Large intestine (tissue), 3 donors: ENCODE data around the gene PPP1CC. TPM values are rescaled to one million over a fixed set of nuclear protein-coding genes. Genes with fewer than 3 reads are reported as not detected.
"Not testable (repeated sequence)": the region's sequence is repeated elsewhere in the genome, so short reads cannot be mapped to it uniquely, and the experiment has no call there.

Source experiments
- DNase-seq, 2 donors: peaks; one replicate each; pipeline versions ENCODE4 v3.0.0 to v3.0.0-alpha.2; 2013
- H3K27ac ChIP-seq: one replicate; pipeline ENCODE4 v1.5.1; 2013; ENCODE audit warnings: low read length
- H3K27me3 ChIP-seq: 2 replicates; pipeline ENCODE4 v1.6.1; 2013; ENCODE audit warnings: low read length; ENCODE audit not compliant: control insufficient read depth, insufficient read depth
- H3K36me3 ChIP-seq: 2 replicates; pipeline ENCODE4 v1.6.1; 2013; ENCODE audit warnings: low read length; ENCODE audit not compliant: control insufficient read depth, insufficient read depth
- H3K4me1 ChIP-seq: one replicate; pipeline ENCODE4 v1.6.1; 2013; ENCODE audit warnings: low read length; ENCODE audit not compliant: control insufficient read depth, insufficient read depth
- H3K4me3 ChIP-seq: one replicate; pipeline ENCODE4 v1.5.1; 2013; ENCODE audit warnings: low read length
- H3K9me3 ChIP-seq: one replicate; pipeline ENCODE4 v1.6.1; 2013; ENCODE audit warnings: mild to moderate bottlenecking, low read depth, low read length, moderate library complexity; ENCODE audit not compliant: control insufficient read depth
- WGBS: methylation state at CpG from one replicate; pipeline ENCODE4 v1.1.5; 2013; ENCODE audit warnings: low lambda C conversion rate; ENCODE audit not compliant: insufficient coverage; 5-methylcytosine and 5-hydroxymethylcytosine counted together
- polyA plus RNA-seq: library from polyadenylated mRNA; unstranded; fragments of 120-200 nt; gene quantifications from one replicate; pipeline ENCODE4 v1.2.1, GENCODE V29; 2013

Gene PPP1CC
- polyA plus RNA-seq, 1 donor: 190 TPM

DNA sequence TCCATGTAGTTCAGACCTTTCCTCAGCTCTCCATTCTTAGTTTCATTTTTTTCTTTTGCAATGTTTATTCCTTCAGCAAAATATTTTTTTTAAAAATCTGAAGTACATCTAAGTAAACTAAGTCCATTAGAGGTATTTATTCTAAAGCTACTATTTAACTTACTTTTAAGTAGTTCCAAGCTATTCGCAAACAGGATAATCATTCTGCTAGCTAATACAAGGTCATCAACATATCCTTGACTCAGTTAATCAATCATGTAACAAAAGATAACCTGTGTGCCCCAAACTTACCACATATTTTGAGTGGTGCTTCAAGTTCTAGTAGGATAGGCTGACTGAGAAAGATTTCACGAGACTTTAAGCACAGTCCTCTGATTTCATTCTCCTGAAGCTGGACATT is 11.2 kb downstream of the PPP1CC start:
- H3K27ac ChIP-seq: no peak overlapping the region
- H3K36me3 ChIP-seq: peaks cover 55% of the 10 kb centered on the region

DNA sequence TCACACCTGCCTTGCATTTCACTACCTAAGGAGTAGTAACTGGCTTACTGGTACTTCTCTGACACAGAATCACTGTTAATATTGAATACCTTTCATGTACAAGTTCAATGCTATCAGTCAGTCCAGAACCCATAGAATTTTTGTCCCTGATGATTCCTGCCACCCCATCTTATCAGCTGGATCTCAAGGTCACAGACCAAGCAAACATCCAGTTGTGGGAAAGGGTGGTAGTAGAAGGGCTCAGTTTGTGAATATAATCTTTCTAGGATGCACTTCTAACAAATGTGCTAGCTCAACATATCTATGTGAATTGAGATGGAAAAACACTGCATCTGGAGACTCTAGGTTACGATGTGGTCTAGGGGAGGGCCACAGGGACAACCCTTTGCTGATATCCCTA is 14.1 kb downstream of the PPP1CC start:
- no CpG with 5 or more reads among the region's 1 CpG for WGBS
- Histone ChIP-seq H3K4me1 (peaks cover 10% of the 10 kb centered on the region), H3K27ac (no peak overlapping the region), H3K4me3 (no peak overlapping the region), H3K27me3 (no peaks in the 10 kb centered on the region), H3K36me3 (peaks cover 65% of the 10 kb centered on the region), H3K9me3 (no peaks in the 10 kb centered on the region)
- no peak for DNase-seq

More for the DNA sequence above, 11.2 kb downstream of the PPP1CC start:
- no CpG with 5 or more reads among the region's 2 CpGs for WGBS
- Histone ChIP-seq H3K4me3 (no peak overlapping the region), H3K9me3 (no peaks in the 10 kb centered on the region), H3K27me3 (no peaks in the 10 kb centered on the region), H3K4me1 (peaks cover 10% of the 10 kb centered on the region)
- no peak for DNase-seq

DNA sequence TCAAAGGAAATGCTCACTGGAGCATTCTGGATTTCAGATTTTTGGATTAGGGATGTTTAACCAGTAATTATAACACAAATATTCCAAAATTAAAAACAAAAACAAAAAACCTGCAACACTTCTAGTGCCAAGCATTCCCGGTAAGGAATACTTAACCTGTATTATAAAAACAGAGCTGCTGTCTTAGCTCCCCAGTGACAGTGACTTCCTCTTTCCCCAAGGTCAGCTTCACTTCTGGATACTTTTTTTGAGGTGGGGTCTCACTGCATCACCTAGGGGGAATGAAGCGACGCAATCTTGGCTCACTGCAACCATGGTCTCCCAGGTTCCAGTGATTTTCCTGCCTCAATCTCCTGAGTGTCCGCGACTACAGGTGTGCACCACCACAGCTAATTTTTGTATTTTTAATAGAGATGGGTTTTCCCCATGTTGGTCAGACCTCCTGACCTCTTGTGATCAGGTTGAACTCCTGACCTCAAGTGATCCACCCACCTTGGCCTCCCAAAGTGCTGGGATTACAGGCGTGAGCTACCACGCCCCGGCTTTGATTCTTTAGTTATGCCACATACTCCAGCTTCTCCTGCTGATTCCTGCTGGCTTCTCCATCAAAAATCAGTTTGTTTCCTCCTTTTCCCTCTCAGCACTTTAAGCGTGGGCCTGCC is 15.9 kb downstream of the PPP1CC start:
- no peak overlapping the region for H3K27ac ChIP-seq
- H3K4me1 ChIP-seq: no peaks in the 10 kb centered on the region
- no peaks in the 10 kb centered on the region for H3K9me3 ChIP-seq
- no peak overlapping the region for H3K4me3 ChIP-seq
- DNase-seq: no peak
- WGBS: 100% methylated on average over 1 of the region's 9 CpGs
- H3K27me3 ChIP-seq: no peaks in the 10 kb centered on the region
- H3K36me3 ChIP-seq: peaks cover 79% of the 10 kb centered on the region

DNA sequence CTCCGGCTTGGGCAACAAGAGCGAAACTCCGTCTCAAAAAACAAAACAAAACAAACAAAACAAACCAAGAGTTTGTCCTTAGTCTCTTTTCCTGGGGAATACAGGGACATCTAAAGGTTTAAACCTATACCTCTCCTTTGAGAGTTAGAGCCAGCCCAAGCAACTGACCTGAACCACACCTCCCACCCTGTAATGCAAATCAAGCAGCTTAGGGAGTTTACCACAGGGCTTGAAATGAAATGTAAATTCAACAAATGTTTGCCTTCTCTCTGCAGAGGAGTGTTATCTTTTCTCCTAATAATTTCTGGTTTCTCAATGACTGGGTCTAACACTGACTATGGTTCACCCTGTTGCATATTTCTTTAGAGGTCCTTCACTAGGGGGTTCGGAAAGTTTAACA is 16.7 kb downstream of the PPP1CC start:
- Histone ChIP-seq H3K27ac (no peak overlapping the region), H3K27me3 (no peaks in the 10 kb centered on the region), H3K36me3 (peaks cover 83% of the 10 kb centered on the region), H3K4me3 (no peak overlapping the region), H3K9me3 (no peaks in the 10 kb centered on the region), H3K4me1 (no peaks in the 10 kb centered on the region)
- WGBS: 100% methylated on average over 3 of the region's 4 CpGs
- no peak for DNase-seq

DNA sequence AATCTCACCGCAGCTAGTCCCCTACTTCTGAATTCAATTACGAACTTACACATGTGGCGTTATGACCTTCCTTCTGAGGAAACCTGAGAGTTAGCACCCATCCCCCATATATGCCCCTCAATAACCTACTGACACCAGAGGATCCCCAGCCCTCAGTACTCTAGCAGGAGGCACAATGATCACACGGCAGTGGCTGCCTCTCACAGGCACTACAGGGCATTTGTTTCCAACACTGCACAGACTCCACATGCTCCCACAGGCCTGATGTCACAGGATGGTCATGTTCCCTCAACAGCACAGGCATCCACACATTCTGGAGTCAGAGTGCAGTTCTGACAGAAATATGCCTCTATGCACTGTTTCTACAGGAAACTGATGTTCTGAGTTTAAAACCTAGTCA is 17.4 kb downstream of the PPP1CC start:
- Histone ChIP-seq H3K36me3 (peaks cover 84% of the 10 kb centered on the region), H3K27me3 (no peaks in the 10 kb centered on the region), H3K9me3 (no peaks in the 10 kb centered on the region), H3K4me3 (no peak overlapping the region), H3K27ac (no peak overlapping the region), H3K4me1 (no peaks in the 10 kb centered on the region)
- DNase-seq: no peak
- 100% methylated on average over 1 of the region's 4 CpGs for WGBS

DNA sequence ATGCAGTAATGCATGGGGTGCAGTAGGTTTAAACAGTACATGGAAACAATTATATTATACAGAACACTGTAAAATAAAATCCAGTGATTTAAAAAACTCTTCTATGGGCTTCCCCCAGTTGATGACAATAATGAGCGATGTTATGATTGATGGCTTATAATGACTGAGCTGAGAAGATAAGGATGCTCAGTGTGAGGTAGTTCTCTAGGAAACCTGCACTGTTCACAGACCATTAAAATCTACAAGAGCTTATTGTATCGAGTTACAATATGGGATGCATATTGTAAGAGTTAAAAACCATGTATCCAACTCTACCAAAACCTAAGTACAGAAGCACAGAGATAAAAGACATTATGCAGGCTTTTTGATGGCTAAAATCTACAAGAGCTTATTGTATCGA is 19.8 kb downstream of the PPP1CC start:
- DNase-seq, H3K9me3 ChIP-seq, H3K4me3 ChIP-seq, H3K4me1 ChIP-seq, H3K27me3 ChIP-seq, H3K27ac ChIP-seq: not testable (repeated sequence)
- peaks cover 85% of the 10 kb centered on the region for H3K36me3 ChIP-seq
- 100% methylated on average over 1 of the region's 3 CpGs for WGBS

DNA sequence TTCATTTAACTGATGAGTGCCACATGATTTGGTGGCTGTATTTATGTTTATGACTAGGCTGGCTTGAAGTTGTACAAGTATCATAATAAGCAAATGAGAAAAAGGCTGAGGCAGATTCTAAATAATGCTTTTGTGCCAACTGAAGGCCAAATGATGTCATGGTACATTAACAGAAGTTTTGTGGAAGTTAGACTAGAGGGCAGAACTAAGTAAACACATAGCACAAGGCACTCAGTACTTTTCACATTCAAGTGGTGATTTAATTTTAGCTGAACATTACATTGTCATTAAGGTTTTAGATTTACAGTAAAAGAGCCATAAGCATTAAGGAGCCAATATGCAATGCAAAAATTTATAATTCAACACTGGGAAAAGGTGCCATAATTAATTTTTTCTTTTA is 21.1 kb downstream of the PPP1CC start:
- H3K4me3 ChIP-seq: no peak overlapping the region
- H3K27me3 ChIP-seq: no peaks in the 10 kb centered on the region
- no peaks in the 10 kb centered on the region for H3K9me3 ChIP-seq
- H3K4me1 ChIP-seq: no peaks in the 10 kb centered on the region
- DNase-seq: no peak
- H3K36me3 ChIP-seq: peaks cover 76% of the 10 kb centered on the region
- no peak overlapping the region for H3K27ac ChIP-seq

DNA sequence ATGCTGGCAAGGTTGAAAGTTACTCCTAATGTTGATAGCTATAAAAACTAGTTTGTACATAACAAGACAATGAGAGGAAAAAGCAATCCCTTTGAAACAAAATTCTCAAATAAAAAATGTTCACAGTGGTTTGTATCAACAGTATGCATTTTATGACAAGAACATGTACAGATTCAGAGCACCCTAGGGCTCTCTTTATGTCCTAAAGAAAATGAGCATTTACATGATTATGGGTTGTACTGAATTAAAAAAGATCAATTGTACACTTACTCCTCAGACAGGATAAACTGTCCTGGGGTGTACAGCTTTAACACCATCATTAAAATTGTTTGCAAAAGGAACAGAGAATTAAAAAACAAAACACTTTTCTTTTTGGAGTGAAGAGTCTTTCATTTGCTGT is 22.2 kb downstream of the PPP1CC start:
- Histone ChIP-seq H3K4me1 (no peaks in the 10 kb centered on the region), H3K4me3 (no peak overlapping the region), H3K9me3 (no peaks in the 10 kb centered on the region), H3K27ac (no peak overlapping the region), H3K27me3 (no peaks in the 10 kb centered on the region), H3K36me3 (peaks cover 66% of the 10 kb centered on the region)
- no peak for DNase-seq

DNA sequence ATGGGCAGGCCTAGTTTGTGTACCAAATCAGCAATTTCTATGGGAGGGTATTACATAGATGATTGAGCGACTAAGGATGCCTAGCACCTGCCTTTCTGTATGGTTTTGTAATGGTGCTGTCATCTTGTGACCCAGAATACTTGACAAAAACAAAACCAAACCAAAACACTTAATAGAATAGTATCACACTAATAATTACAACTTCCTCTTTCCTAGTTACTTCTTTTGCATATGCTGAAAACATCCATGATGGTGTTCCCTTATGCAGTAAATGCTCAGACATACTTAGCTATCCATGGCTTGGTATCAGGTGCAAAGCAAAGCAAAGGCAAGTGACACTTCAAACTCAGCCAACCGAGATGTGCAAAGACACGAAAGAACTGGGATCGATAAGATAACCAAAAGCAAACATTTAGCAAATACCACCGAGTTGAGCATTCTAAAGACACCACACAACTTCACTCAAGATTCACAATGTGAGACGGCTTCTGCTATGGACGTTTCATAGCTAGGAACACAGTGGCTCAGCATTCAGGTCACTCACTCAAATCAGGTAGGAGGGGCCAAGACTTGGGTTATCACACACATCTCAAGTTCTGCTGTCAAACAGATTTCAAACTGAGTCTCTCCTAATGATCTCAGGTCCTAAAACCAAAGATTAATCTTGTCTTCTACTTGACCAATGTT is 24.3 kb downstream of the PPP1CC start:
- H3K4me3 ChIP-seq: no peak overlapping the region
- H3K36me3 ChIP-seq: peaks cover 47% of the 10 kb centered on the region
- H3K27ac ChIP-seq: no peak overlapping the region
- no peak for DNase-seq
- no peaks in the 10 kb centered on the region for H3K9me3 ChIP-seq
- no CpG with 5 or more reads among the region's 7 CpGs for WGBS
- no peaks in the 10 kb centered on the region for H3K4me1 ChIP-seq
- no peaks in the 10 kb centered on the region for H3K27me3 ChIP-seq

DNA sequence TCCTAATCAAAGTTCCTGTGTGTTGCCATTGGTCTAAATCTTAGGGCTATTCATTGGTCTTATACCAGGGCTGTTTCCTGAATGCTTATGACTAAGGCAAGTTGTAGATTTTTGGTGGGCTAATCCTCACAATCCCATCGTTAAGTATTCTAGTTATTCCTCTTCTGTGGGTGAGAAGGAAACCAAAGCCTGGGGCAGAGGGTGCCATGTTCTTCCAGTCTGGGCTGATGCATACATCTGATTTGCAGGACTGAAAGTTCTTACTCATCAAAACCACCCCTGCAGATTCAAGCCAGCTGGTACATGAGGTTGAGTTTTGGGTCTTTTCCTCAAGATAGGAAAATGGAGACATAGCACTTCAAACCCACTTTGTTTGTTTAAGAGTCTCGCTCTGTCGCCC is 25.7 kb downstream of the PPP1CC start:
- no peak for DNase-seq
- peaks cover 37% of the 10 kb centered on the region for H3K36me3 ChIP-seq
- H3K4me1 ChIP-seq: no peaks in the 10 kb centered on the region
- no peak overlapping the region for H3K4me3 ChIP-seq
- H3K27ac ChIP-seq: no peak overlapping the region
- no peaks in the 10 kb centered on the region for H3K9me3 ChIP-seq
- no CpG with 5 or more reads among the region's 3 CpGs for WGBS
- no peaks in the 10 kb centered on the region for H3K27me3 ChIP-seq

DNA sequence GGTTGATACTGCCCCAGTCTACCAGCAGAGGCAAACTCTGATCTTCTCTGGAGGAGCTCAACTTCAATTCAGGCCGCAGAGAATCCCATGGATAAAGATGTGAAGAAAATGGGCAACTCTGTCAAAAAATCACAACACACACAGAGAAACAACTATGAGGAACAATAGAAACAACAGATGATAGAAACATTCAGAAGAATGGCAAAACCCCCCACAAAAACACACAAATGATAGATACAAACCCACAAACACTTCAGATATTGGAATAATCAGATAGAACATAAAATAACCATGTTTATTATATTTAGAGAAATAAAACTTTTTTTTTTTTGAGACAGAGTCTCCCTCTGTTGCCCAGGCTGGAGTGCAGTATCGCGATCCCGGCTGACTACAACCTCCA is 33.8 kb downstream of the PPP1CC start:
- H3K27ac ChIP-seq: no peak overlapping the region
- DNase-seq: no peak
- no CpG with 5 or more reads among the region's 4 CpGs for WGBS
- no peak overlapping the region for H3K4me3 ChIP-seq
- H3K9me3 ChIP-seq: no peaks in the 10 kb centered on the region
- H3K36me3 ChIP-seq: no peaks in the 10 kb centered on the region
- H3K27me3 ChIP-seq: no peaks in the 10 kb centered on the region
- no peaks in the 10 kb centered on the region for H3K4me1 ChIP-seq
